ENCODE data around the gene PIK3R1.

GRCh38 chr5:68273717-68274409 is 58.3 kb downstream of the PIK3R1 start:
- TF ChIP-seq CTCF (IDR thresholded peaks at IDR 0.05) (no peak), POLR2A (IDR thresholded peaks at IDR 0.05) (no peak)

Measured in esophagus squamous epithelium (tissue), 4 donors.